HepG2 (cell line): ENCODE data around the gene TPSD1. TPM values are rescaled to one million over a fixed set of nuclear protein-coding genes. Genes with fewer than 3 reads are reported as not detected.

Source experiments
- ATAC-seq: fragments of 200-7000 bp; cut with Tn5 transposase; 3 replicates; pipeline ENCODE4 v1.9.1; 2020; ENCODE audit warnings: mild to moderate bottlenecking, moderate library complexity
- BruUV-seq: library from RNA; stranded (reverse); fragments of 400-500 nt; replicated peaks from 2 replicates; lab custom pipeline; 2021; lab: Mats Ljungman, UMichigan
- CTCF ChIA-PET: fragments of 300-600 bp; formaldehyde crosslinking; extraction: SDS; loops from one replicate; lab custom pipeline; 2021; ENCODE audit warnings: low total read pairs, inconsistent platforms, low intra/inter-chr PET ratio; lab: Yijun Ruan, JAX
- POLR2A ChIA-PET: fragments of 350-600 bp; sonication (Branson Sonifier 250); formaldehyde crosslinking; loops from one replicate; lab custom pipeline; 2020; ENCODE audit warnings: antibody characterized with exemption, inconsistent platforms; lab: Yijun Ruan, JAX
- DNase-seq: peaks from one replicate; pipeline ENCODE4 v3.0.0-alpha.2; 2015; ENCODE audit warnings: low spot score
- FAIRE-seq: peaks from 3 replicates; lab custom pipeline; 2011; peaks lifted over from hg19 to GRCh38; lab: Jason Lieb, UNC
- H2AFZ ChIP-seq: one replicate; pipeline ENCODE4 v1.6.1; 2011; ENCODE audit warnings: low read length, inconsistent platforms
- H3K27ac ChIP-seq: fragments of 300-600 bp; 3 replicates; pipeline ENCODE4 v1.8.0; 2011; ENCODE audit warnings: mixed run types, mild to moderate bottlenecking, mixed read lengths, low read length, inconsistent platforms; ENCODE audit not compliant: insufficient read depth; ENCODE audit errors: extremely low read length
- H3K27me3 ChIP-seq, 2 experiments: fragments of 200-600 bp in 1 of 2; 2 replicates in 1 of 2; 3 replicates in 1 of 2; pipeline versions ENCODE4 v1.6.0 to v1.8.0; 2011; ENCODE audit warnings: low read length in 2 of 2, mild to moderate bottlenecking in 2 of 2, moderate library complexity in 2 of 2, inconsistent platforms in 1 of 2; ENCODE audit not compliant: insufficient read depth in 2 of 2, control insufficient read depth in 1 of 2
- H3K36me3 ChIP-seq, 2 experiments: fragments of 200-600 bp in 1 of 2; replicated peaks in 1 of 2; 2 replicates in 1 of 2; 3 replicates in 1 of 2; pipeline versions ENCODE4 v1.5.1 to v1.8.0; 2011; ENCODE audit warnings: low read length in 2 of 2, inconsistent platforms in 1 of 2; ENCODE audit not compliant: insufficient read depth in 2 of 2, control insufficient read depth in 1 of 2
- H3K4me1 ChIP-seq: 2 replicates; pipeline ENCODE4 v1.5.1; 2012; ENCODE audit warnings: low read length, inconsistent platforms; ENCODE audit not compliant: insufficient read depth
- H3K4me2 ChIP-seq: 2 replicates; pipeline ENCODE4 v1.6.0; 2011; ENCODE audit warnings: low read depth, low read length, inconsistent platforms
- H3K4me3 ChIP-seq, 3 experiments: fragments of 200-600 bp in 1 of 3; sonication (generic), shearing (Covaris generic) in 1 of 3; replicated peaks in 1 of 3; 2 replicates each; pipeline ENCODE4 v1.5.1; 2011 to 2016; ENCODE audit warnings: low read length in 3 of 3, inconsistent platforms in 2 of 3, low read depth in 2 of 3, mild to moderate bottlenecking in 2 of 3, control low read depth in 1 of 3, mixed read lengths in 1 of 3; ENCODE audit not compliant: insufficient read depth in 1 of 3
- H3K79me2 ChIP-seq: one replicate; pipeline ENCODE4 v1.6.1; 2011; ENCODE audit warnings: low read length, inconsistent platforms; ENCODE audit not compliant: insufficient read depth
- H3K9ac ChIP-seq: 2 replicates; pipeline ENCODE4 v1.6.0; 2011; ENCODE audit warnings: mild to moderate bottlenecking, low read depth, low read length, inconsistent platforms; ENCODE audit not compliant: insufficient read depth
- H3K9me3 ChIP-seq: 2 replicates; pipeline ENCODE4 v1.5.1; 2012; ENCODE audit warnings: mild to moderate bottlenecking, low read length
- H4K20me1 ChIP-seq: 2 replicates; pipeline ENCODE4 v1.6.0; 2011; ENCODE audit warnings: inconsistent platforms, mild to moderate bottlenecking, low read length, moderate library complexity; ENCODE audit not compliant: insufficient read depth
- RXRB ChIP-seq: IDR thresholded peaks from 2 replicates; pipeline ENCODE4 v1.6.1; 2016; ENCODE audit warnings: borderline replicate concordance, missing genetic modification reagents, missing compliant biosample characterization
- SAP130 ChIP-seq: IDR thresholded peaks from 2 replicates; pipeline ENCODE4 v1.6.1; 2016; ENCODE audit warnings: low read depth
- SP1 ChIP-seq, 2 experiments: fragments of 450-650 bp in 1 of 2; sonication (generic) in 1 of 2; formaldehyde crosslinking in 1 of 2; IDR thresholded peaks; 2 replicates each; pipeline versions ENCODE4 v1.4.0 to v1.6.1; 2016 to 2020; ENCODE audit warnings: missing genetic modification reagents in 1 of 2
- SP5 ChIP-seq: IDR thresholded peaks from 2 replicates; pipeline ENCODE4 v1.6.1; 2016; ENCODE audit warnings: low read depth, borderline replicate concordance
- STAG1 ChIP-seq: sonication (generic); formaldehyde crosslinking; IDR thresholded peaks from 2 replicates; pipeline ENCODE4 v1.4.0; 2020; ENCODE audit warnings: missing genetic modification reagents
- ZNF143 ChIP-seq: sonication (generic); formaldehyde crosslinking; IDR thresholded peaks from 2 replicates; pipeline ENCODE4 v1.4.0; 2020; ENCODE audit warnings: missing genetic modification reagents
- WGBS: methylation state at CpG from one replicate; pipeline ENCODE4 v1.1.6; 2017; ENCODE audit warnings: low lambda C conversion rate; 5-methylcytosine and 5-hydroxymethylcytosine counted together
- in situ Hi-C: cut with HindIII; loops from 2 replicates; pipeline ENCODE4 v1.10.0; 2017; ENCODE audit warnings: low pct_unique_long_range_greater_than_20kb; ENCODE audit not compliant: extremely low pct_ligation_motif_present
- intact Hi-C: fragments of 100-400 bp; cut with micrococcal nuclease; formaldehyde crosslinking; loops from one replicate; pipeline ENCODE4 v1.10.0; 2022; ENCODE audit not compliant: unreplicated experiment
- polyA plus RNA-seq, 8 experiments: library from polyadenylated mRNA; depleted of rRNA in 3 of 8; stranded (reverse) in 7 of 8; unstranded in 1 of 8; fragments of >200 nt; fragmentation: Illumina TruSeq in 4 of 8; extraction: Trizol in 4 of 8; gene quantifications; 2 replicates each; pipeline versions ENCODE4 v1.2.1 to v1.2.3, GENCODE V29; 2011 to 2016; ENCODE audit warnings: low read depth in 4 of 8, missing spikeins in 1 of 8, mixed read lengths in 1 of 8; ENCODE audit not compliant: insufficient read depth in 1 of 8
- total RNA-seq, 5 experiments: library from RNA; depleted of rRNA; stranded (reverse); fragments of >200 nt; fragmentation: Illumina TruSeq; extraction: Trizol; gene quantifications; 2 replicates each; pipeline ENCODE4 v1.2.3, GENCODE V29; 2016; ENCODE audit warnings: low read depth in 1 of 5
- TF ChIP-seq, protein P1 (sequence below): sonication (generic); formaldehyde crosslinking; IDR thresholded peaks from 2 replicates; pipeline ENCODE4 v1.4.0; 2020; ENCODE audit warnings: missing genetic modification reagents
- TF ChIP-seq, protein P2 (sequence below): sonication (generic); formaldehyde crosslinking; IDR thresholded peaks from 2 replicates; pipeline ENCODE4 v1.5.0; 2020; ENCODE audit warnings: mild to moderate bottlenecking, missing genetic modification reagents, moderate library complexity
- TF ChIP-seq, protein P3 (sequence below): sonication (generic); formaldehyde crosslinking; IDR thresholded peaks from 2 replicates; pipeline ENCODE4 v1.5.1; 2020; ENCODE audit warnings: mild to moderate bottlenecking, missing genetic modification reagents, moderate library complexity
- TF ChIP-seq, protein P4 (sequence below): sonication (generic); formaldehyde crosslinking; IDR thresholded peaks from 2 replicates; pipeline ENCODE4 v1.4.0; 2020; ENCODE audit warnings: missing genetic modification reagents

Gene TPSD1
- total and polyA plus RNA-seq, 2 of the 13 experiments (the other 11 are each of a cell fraction or from before 2014, with no cell fraction given) = not detected

DNA sequence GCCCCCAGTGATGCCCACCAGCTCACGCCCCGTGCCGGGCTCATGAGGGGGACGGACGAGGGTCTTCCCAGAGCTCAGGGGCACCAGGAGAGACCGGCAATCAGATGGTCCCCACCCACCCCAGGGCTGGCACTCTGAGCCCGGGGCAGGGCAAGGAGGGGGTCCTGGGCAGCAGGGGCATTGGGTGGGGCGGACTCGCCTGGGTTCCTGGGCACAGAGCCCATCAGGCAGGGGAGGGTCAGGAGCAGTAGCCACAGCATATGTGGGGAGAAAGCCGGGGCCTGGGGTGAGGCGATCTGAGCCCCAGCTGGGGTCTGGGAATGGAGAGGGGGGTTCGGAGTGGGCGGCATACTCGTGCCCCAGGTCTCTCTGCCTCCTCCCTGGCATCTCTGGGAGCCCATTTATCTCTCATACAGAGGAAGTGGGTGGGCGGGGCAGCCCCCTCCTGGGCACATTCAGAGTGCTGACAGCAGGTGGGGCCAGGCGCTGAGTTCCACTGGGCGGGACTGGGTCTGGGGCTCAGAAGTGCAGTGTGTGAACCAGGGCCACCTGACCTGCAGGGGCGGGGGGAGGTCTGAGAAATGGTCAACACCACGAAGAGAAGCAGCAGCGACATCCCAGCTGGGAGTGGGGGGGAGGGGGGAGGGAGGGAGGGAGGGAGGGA, 33.1 kb downstream of the TPSD1 start:
- Histone ChIP-seq H3K9ac (no peak overlapping the region), H3K27ac (no peak overlapping the region), H3K4me1 (peaks cover 42% of the 10 kb centered on the region), H2AFZ (no peak overlapping the region), H3K27me3 (peaks cover 23 to 53% of the 10 kb centered on the region in 2 experiments; a peak in 4 of 5 replicates), H3K36me3 (no peaks in the 10 kb centered on the region), H3K4me3 (peak overlapping the region in 1 of 3 experiments; percentile 52; a peak in 1 of 6 replicates), H4K20me1 (no peaks in the 10 kb centered on the region), H3K79me2 (no peaks in the 10 kb centered on the region), H3K9me3 (no peaks in the 10 kb centered on the region), H3K4me2 (no peak overlapping the region)
- POLR2A ChIA-PET = no interaction called here
- no peak for FAIRE-seq
- TF ChIP-seq RXRB (no peak), SP1 (IDR thresholded peaks at IDR 0.05) (no peak), SP1 (CRISPR knock-in tag; IDR thresholded peaks at IDR 0.05) (no peak), SAP130 (CRISPR knock-in tag) (peak; percentile 39), ZNF143 (CRISPR knock-in tag) (no peak), SP5 (peak; percentile 52), STAG1 (CRISPR knock-in tag) (peak; percentile 10; the same call in 1 of the 2 replicates)
- TF ChIP-seq, protein P1, sequence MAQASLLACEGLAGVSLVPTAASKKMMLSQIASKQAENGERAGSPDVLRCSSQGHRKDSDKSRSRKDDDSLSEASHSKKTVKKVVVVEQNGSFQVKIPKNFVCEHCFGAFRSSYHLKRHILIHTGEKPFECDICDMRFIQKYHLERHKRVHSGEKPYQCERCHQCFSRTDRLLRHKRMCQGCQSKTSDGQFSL (CRISPR knock-in tag) = 0 out of 2 replicates have a peak, but pooled peaks have one; percentile 29
- TF ChIP-seq, protein P2, sequence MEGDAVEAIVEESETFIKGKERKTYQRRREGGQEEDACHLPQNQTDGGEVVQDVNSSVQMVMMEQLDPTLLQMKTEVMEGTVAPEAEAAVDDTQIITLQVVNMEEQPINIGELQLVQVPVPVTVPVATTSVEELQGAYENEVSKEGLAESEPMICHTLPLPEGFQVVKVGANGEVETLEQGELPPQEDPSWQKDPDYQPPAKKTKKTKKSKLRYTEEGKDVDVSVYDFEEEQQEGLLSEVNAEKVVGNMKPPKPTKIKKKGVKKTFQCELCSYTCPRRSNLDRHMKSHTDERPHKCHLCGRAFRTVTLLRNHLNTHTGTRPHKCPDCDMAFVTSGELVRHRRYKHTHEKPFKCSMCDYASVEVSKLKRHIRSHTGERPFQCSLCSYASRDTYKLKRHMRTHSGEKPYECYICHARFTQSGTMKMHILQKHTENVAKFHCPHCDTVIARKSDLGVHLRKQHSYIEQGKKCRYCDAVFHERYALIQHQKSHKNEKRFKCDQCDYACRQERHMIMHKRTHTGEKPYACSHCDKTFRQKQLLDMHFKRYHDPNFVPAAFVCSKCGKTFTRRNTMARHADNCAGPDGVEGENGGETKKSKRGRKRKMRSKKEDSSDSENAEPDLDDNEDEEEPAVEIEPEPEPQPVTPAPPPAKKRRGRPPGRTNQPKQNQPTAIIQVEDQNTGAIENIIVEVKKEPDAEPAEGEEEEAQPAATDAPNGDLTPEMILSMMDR = peak; percentile 40
- TF ChIP-seq, protein P3, sequence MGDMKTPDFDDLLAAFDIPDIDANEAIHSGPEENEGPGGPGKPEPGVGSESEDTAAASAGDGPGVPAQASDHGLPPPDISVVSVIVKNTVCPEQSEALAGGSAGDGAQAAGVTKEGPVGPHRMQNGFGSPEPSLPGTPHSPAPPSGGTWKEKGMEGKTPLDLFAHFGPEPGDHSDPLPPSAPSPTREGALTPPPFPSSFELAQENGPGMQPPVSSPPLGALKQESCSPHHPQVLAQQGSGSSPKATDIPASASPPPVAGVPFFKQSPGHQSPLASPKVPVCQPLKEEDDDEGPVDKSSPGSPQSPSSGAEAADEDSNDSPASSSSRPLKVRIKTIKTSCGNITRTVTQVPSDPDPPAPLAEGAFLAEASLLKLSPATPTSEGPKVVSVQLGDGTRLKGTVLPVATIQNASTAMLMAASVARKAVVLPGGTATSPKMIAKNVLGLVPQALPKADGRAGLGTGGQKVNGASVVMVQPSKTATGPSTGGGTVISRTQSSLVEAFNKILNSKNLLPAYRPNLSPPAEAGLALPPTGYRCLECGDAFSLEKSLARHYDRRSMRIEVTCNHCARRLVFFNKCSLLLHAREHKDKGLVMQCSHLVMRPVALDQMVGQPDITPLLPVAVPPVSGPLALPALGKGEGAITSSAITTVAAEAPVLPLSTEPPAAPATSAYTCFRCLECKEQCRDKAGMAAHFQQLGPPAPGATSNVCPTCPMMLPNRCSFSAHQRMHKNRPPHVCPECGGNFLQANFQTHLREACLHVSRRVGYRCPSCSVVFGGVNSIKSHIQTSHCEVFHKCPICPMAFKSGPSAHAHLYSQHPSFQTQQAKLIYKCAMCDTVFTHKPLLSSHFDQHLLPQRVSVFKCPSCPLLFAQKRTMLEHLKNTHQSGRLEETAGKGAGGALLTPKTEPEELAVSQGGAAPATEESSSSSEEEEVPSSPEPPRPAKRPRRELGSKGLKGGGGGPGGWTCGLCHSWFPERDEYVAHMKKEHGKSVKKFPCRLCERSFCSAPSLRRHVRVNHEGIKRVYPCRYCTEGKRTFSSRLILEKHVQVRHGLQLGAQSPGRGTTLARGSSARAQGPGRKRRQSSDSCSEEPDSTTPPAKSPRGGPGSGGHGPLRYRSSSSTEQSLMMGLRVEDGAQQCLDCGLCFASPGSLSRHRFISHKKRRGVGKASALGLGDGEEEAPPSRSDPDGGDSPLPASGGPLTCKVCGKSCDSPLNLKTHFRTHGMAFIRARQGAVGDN (CRISPR knock-in tag) = 0 out of 2 replicates have a peak, but pooled peaks have one; percentile 9
- TF ChIP-seq, protein P4, sequence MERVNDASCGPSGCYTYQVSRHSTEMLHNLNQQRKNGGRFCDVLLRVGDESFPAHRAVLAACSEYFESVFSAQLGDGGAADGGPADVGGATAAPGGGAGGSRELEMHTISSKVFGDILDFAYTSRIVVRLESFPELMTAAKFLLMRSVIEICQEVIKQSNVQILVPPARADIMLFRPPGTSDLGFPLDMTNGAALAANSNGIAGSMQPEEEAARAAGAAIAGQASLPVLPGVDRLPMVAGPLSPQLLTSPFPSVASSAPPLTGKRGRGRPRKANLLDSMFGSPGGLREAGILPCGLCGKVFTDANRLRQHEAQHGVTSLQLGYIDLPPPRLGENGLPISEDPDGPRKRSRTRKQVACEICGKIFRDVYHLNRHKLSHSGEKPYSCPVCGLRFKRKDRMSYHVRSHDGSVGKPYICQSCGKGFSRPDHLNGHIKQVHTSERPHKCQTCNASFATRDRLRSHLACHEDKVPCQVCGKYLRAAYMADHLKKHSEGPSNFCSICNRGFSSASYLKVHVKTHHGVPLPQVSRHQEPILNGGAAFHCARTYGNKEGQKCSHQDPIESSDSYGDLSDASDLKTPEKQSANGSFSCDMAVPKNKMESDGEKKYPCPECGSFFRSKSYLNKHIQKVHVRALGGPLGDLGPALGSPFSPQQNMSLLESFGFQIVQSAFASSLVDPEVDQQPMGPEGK (CRISPR knock-in tag) = 0 out of 2 replicates have a peak, but pooled peaks have one; percentile 35
- no TSS peak for BruUV-seq
- CTCF ChIA-PET = no interaction called here
- peak; percentile 37 for DNase-seq
- intact Hi-C loops (no loop called here), in situ Hi-C loops (no loop called here)
- ATAC-seq = peak; percentile 58
- 0% methylated on average over 5 of the region's 20 CpGs for WGBS
